NT2/D1 (cell line): ENCODE data around the gene CFAP61.

Experiments
- SUZ12 ChIP-seq: IDR thresholded peaks from 2 replicates; pipeline ENCODE4 v1.6.1; 2011; ENCODE audit not compliant: insufficient read length, insufficient read depth; ENCODE audit errors: extremely low read depth
- YY1 ChIP-seq: IDR thresholded peaks from 2 replicates; pipeline ENCODE4 v1.6.1; 2011; ENCODE audit not compliant: insufficient read length, insufficient read depth
- ZNF274 ChIP-seq: IDR thresholded peaks from 2 replicates; pipeline ENCODE4 v1.6.1; 2011; ENCODE audit warnings: mild to moderate bottlenecking, low read depth, low read length

- TF ChIP-seq ZNF274 (no peak), YY1 (no peak), SUZ12 (no peak)
Measured at GRCh38 chr20:20322912-20323311, 270.6 kb downstream of the CFAP61 start.
